Spinal cord (tissue), 10 donors: Measurements from ENCODE around the gene SYNRG. TPM values are rescaled to one million over a fixed set of nuclear protein-coding genes. Genes with fewer than 3 reads are reported as not detected.

ENCODE experiments used
- DNase-seq, 6 donors: peaks; one replicate each; pipeline versions ENCODE4 v3.0.0 to v3.0.0-alpha.2; 2013 to 2015; ENCODE audit warnings: low spot score in 6 of 6, low read depth in 4 of 6
- H3K27ac ChIP-seq: one replicate; pipeline ENCODE4 v1.5.1; 2013; ENCODE audit warnings: low read depth, low read length, control low read depth
- H3K27me3 ChIP-seq: one replicate; pipeline ENCODE4 v1.6.1; 2013; ENCODE audit warnings: low read length; ENCODE audit not compliant: control insufficient read depth, insufficient read depth
- H3K36me3 ChIP-seq: one replicate; pipeline ENCODE4 v1.6.1; 2013; ENCODE audit warnings: low read length; ENCODE audit not compliant: control insufficient read depth, insufficient read depth
- H3K4me1 ChIP-seq: one replicate; pipeline ENCODE4 v1.6.1; 2013; ENCODE audit warnings: low read length; ENCODE audit not compliant: control insufficient read depth, insufficient read depth
- H3K4me3 ChIP-seq: one replicate; pipeline ENCODE4 v1.5.1; 2013; ENCODE audit warnings: low read depth, low read length, control low read depth
- H3K9me3 ChIP-seq: one replicate; pipeline ENCODE4 v1.6.1; 2013; ENCODE audit warnings: low read length; ENCODE audit not compliant: control insufficient read depth, insufficient read depth
- WGBS: methylation state at CpG from one replicate; pipeline ENCODE4 v1.1.5; 2013; ENCODE audit warnings: missing lambda C conversion rate; ENCODE audit not compliant: insufficient coverage; 5-methylcytosine and 5-hydroxymethylcytosine counted together
- long read RNA-seq, 4 donors: transcript quantifications; one replicate each; lab custom pipeline, GENCODE V29; 2026
- polyA plus RNA-seq, 2 donors: library from polyadenylated mRNA; unstranded; fragments of 120-200 nt; gene quantifications; one replicate each; pipeline ENCODE4 v1.2.1, GENCODE V29; 2013; ENCODE audit not compliant: insufficient read length in 2 of 2
- total RNA-seq, 2 donors: library from RNA; depleted of rRNA in 1 of 2; stranded (reverse); fragments of 120-200 nt in 1 of 2; fragments of >200 nt in 1 of 2; gene quantifications; one replicate each; pipeline versions ENCODE4 v1.2.3 to v1.2.4, GENCODE V29; 2013 to 2014
- donor health status: healthy.

SYNRG gene
- total RNA-seq (10 to 100 TPM; 22.6 to 37.0 TPM), polyA plus RNA-seq (10 to 100 TPM; 31.7 to 33.6 TPM)
- long read RNA-seq, donor 1 = 0 reads
- long read RNA-seq, donor 2 = 0 reads
- long read RNA-seq, donor 3 = 0 reads
- long read RNA-seq, donor 4, partial matches to known transcripts = 0 of 2 reads
- long read RNA-seq, donor 4, other reads (novel, unspliced or antisense) = 0 of 2 reads

- WGBS = 3% methylated on average over 54 of the region's 60 CpGs
These were observed at the start of gene SYNRG for GRCh38 chr17:37609170-37610040. TSS of gene SYNRG (minus strand) at chr17:37609418. CDS start at chr17:37609355, 63 bp downstream.

GRCh38 chr17:37657202-37657601 is 48.0 kb upstream of the SYNRG start:
- H3K27ac ChIP-seq = no peak overlapping the region
- no peaks in the 10 kb centered on the region for H3K4me1 ChIP-seq
- no peak overlapping the region for H3K4me3 ChIP-seq
- H3K36me3 ChIP-seq = no peaks in the 10 kb centered on the region
- H3K9me3 ChIP-seq = no peaks in the 10 kb centered on the region
- WGBS = 83% methylated on average over 1 of the region's 1 CpG
- no peaks in the 10 kb centered on the region for H3K27me3 ChIP-seq
- no peak for DNase-seq

More at GRCh38 chr17:37609170-37610040, at the start of gene SYNRG:
- peak; percentile 83 to 99 (median 94) for DNase-seq
- no peaks in the 10 kb centered on the region for H3K9me3 ChIP-seq
- H3K27ac ChIP-seq = peak within 1 kb of the TSS; percentile 94
- H3K4me3 ChIP-seq = peak within 1 kb of the TSS; percentile 92
- peaks cover 15% of the 10 kb centered on the region for H3K36me3 ChIP-seq
- no peaks in the 10 kb centered on the region for H3K27me3 ChIP-seq
- H3K4me1 ChIP-seq = peaks cover 10% of the 10 kb centered on the region

- Histone ChIP-seq H3K27me3 (peaks cover 5% of the 10 kb centered on the region), H3K36me3 (no peaks in the 10 kb centered on the region)
- no CpG with 5 or more reads among the region's 2 CpGs for WGBS
These were observed 42.6 kb upstream of the SYNRG start for GRCh38 chr17:37651849-37652248.

GRCh38 chr17:37650419-37651003 is 41.3 kb upstream of the SYNRG start:
- Histone ChIP-seq H3K27me3 (peaks cover 12% of the 10 kb centered on the region), H3K4me3 (no peak overlapping the region), H3K9me3 (no peaks in the 10 kb centered on the region), H3K4me1 (no peaks in the 10 kb centered on the region), H3K27ac (no peak overlapping the region), H3K36me3 (no peaks in the 10 kb centered on the region)
- peak in 2 of 6 donors; percentile 34 to 68 for DNase-seq
- 0% methylated on average over 1 of the region's 6 CpGs for WGBS

More at GRCh38 chr17:37651849-37652248, 42.6 kb upstream of the SYNRG start:
- no peak overlapping the region for H3K27ac ChIP-seq
- no peaks in the 10 kb centered on the region for H3K9me3 ChIP-seq
- DNase-seq = peak in 1 of 6 donors; percentile 37
- H3K4me1 ChIP-seq = no peaks in the 10 kb centered on the region
- no peak overlapping the region for H3K4me3 ChIP-seq

GRCh38 chr17:37648555-37648954 is 39.3 kb upstream of the SYNRG start:
- Histone ChIP-seq H3K36me3 (no peaks in the 10 kb centered on the region), H3K27me3 (peaks cover 16% of the 10 kb centered on the region)
- WGBS = 100% methylated on average over 2 of the region's 2 CpGs

GRCh38 chr17:37647856-37648255 is 38.6 kb upstream of the SYNRG start:
- Histone ChIP-seq H3K4me1 (no peaks in the 10 kb centered on the region), H3K27me3 (peaks cover 16% of the 10 kb centered on the region), H3K27ac (no peak overlapping the region), H3K36me3 (no peaks in the 10 kb centered on the region), H3K9me3 (no peaks in the 10 kb centered on the region), H3K4me3 (no peak overlapping the region)
- no peak for DNase-seq
- 75% methylated on average over 1 of the region's 1 CpG for WGBS

More at GRCh38 chr17:37648555-37648954, 39.3 kb upstream of the SYNRG start:
- no peak overlapping the region for H3K4me3 ChIP-seq
- H3K9me3 ChIP-seq = no peaks in the 10 kb centered on the region
- no peaks in the 10 kb centered on the region for H3K4me1 ChIP-seq
- H3K27ac ChIP-seq = no peak overlapping the region
- DNase-seq = no peak

- DNase-seq = peak in 2 of 6 donors; percentile 6 to 36
- peaks cover 5% of the 10 kb centered on the region for H3K4me1 ChIP-seq
- 44% methylated on average over 3 of the region's 3 CpGs for WGBS
- H3K36me3 ChIP-seq = peaks cover 12% of the 10 kb centered on the region
- H3K4me3 ChIP-seq = peak overlapping the region; percentile 94
- peak overlapping the region; percentile 86 for H3K27ac ChIP-seq
- no peaks in the 10 kb centered on the region for H3K9me3 ChIP-seq
- H3K27me3 ChIP-seq = peaks cover 12% of the 10 kb centered on the region
These were observed 34.7 kb upstream of the SYNRG start for GRCh38 chr17:37643869-37644268.

- DNase-seq = peak; percentile 75 to 98 (median 83)
- Histone ChIP-seq H3K9me3 (no peaks in the 10 kb centered on the region), H3K36me3 (peaks cover 12% of the 10 kb centered on the region), H3K4me1 (peaks cover 5% of the 10 kb centered on the region), H3K27ac (peak within 1 kb of the TSS; percentile 86), H3K27me3 (peaks cover 12% of the 10 kb centered on the region), H3K4me3 (peak within 1 kb of the TSS; percentile 94)
- WGBS = 0% methylated on average over 32 of the region's 43 CpGs
These were observed 34.0 kb upstream of the SYNRG start, which contains the start of gene DDX52 for GRCh38 chr17:37643118-37643766. TSS of gene DDX52 (minus strand) at chr17:37643446. CDS start at chr17:37643420, 26 bp downstream.

- peak in 2 of 6 donors; percentile 15 to 62 for DNase-seq
- H3K4me1 ChIP-seq = peaks cover 5% of the 10 kb centered on the region
- H3K36me3 ChIP-seq = peaks cover 12% of the 10 kb centered on the region
- peaks cover 12% of the 10 kb centered on the region for H3K27me3 ChIP-seq
- WGBS = 0% methylated on average over 1 of the region's 7 CpGs
- peak overlapping the region; percentile 86 for H3K27ac ChIP-seq
- H3K9me3 ChIP-seq = no peaks in the 10 kb centered on the region
- H3K4me3 ChIP-seq = peak overlapping the region; percentile 94
These were observed 33.5 kb upstream of the SYNRG start for GRCh38 chr17:37642681-37643080.
